HepG2 (cell line): ENCODE measurements around the gene RAD54L. TPM values are rescaled to one million over a fixed set of nuclear protein-coding genes. Genes with fewer than 3 reads are reported as not detected.

Source experiments
- ARID2 ChIP-seq: sonication (generic); formaldehyde crosslinking; IDR thresholded peaks from 2 replicates; pipeline ENCODE4 v1.8.1; 2022; ENCODE audit warnings: mild to moderate bottlenecking, missing genetic modification reagents, borderline replicate concordance
- ATM ChIP-seq: fragments of 450-650 bp; IDR thresholded peaks from 2 replicates; pipeline ENCODE4 v1.7.1; 2017; ENCODE audit warnings: mild to moderate bottlenecking, borderline replicate concordance
- BCL6 ChIP-seq: IDR thresholded peaks from 2 replicates; pipeline ENCODE4 v1.6.1; 2016; ENCODE audit warnings: missing genetic modification reagents, missing compliant biosample characterization
- CREB1 ChIP-seq, 2 experiments: fragments of 450-650 bp in 1 of 2; IDR thresholded peaks; 2 replicates each; pipeline ENCODE4 v1.6.1; 2016 to 2017; ENCODE audit warnings: control low read depth in 1 of 2, mild to moderate bottlenecking in 1 of 2, missing compliant biosample characterization in 1 of 2, missing genetic modification characterization in 1 of 2
- FOXM1 ChIP-seq: sonication (generic); formaldehyde crosslinking; IDR thresholded peaks from 2 replicates; pipeline ENCODE4 v1.5.0; 2020; ENCODE audit warnings: missing genetic modification reagents
- GPN1 ChIP-seq: sonication (generic); formaldehyde crosslinking; IDR thresholded peaks from 2 replicates; pipeline ENCODE4 v1.5.1; 2020; ENCODE audit warnings: missing genetic modification reagents, borderline replicate concordance
- HNRNPLL ChIP-seq: fragments of 200-400 bp; formaldehyde crosslinking; IDR thresholded peaks from 2 replicates; pipeline ENCODE4 v1.6.1; 2017; ENCODE audit warnings: mild to moderate bottlenecking, low read depth, low read length; ENCODE audit not compliant: poor library complexity, severe bottlenecking
- MAFF ChIP-seq: IDR thresholded peaks from 2 replicates; pipeline ENCODE4 v1.6.1; 2011; ENCODE audit warnings: low read depth, low read length, improper control_type of control experiment
- NFE2L2 ChIP-seq: fragments of 150-350 bp; IDR thresholded peaks from 2 replicates; pipeline ENCODE4 v1.6.1; 2014; ENCODE audit warnings: low read length
- PBX2 ChIP-seq: IDR thresholded peaks from 2 replicates; pipeline ENCODE4 v1.6.1; 2016; ENCODE audit warnings: control low read depth
- PHF21A ChIP-seq: sonication (generic); formaldehyde crosslinking; IDR thresholded peaks from 2 replicates; pipeline ENCODE4 v1.5.0; 2020; ENCODE audit warnings: mild to moderate bottlenecking, missing genetic modification reagents
- RBM22 ChIP-seq: fragments of 200-400 bp; formaldehyde crosslinking; optimal IDR thresholded peaks from 2 replicates; pipeline ENCODE3; 2017; ENCODE audit warnings: mild to moderate bottlenecking, low read length, moderate library complexity
- REPIN1 ChIP-seq: sonication (generic); formaldehyde crosslinking; IDR thresholded peaks from 2 replicates; pipeline ENCODE4 v1.8.0; 2022; ENCODE audit warnings: missing genetic modification reagents, low read depth, mild to moderate bottlenecking, borderline replicate concordance
- REXO4 ChIP-seq: sonication (generic); formaldehyde crosslinking; IDR thresholded peaks from 2 replicates; pipeline ENCODE4 v1.8.0; 2022; ENCODE audit warnings: missing genetic modification reagents, mild to moderate bottlenecking, borderline replicate concordance
- TIGD3 ChIP-seq: sonication (generic); formaldehyde crosslinking; IDR thresholded peaks from 2 replicates; pipeline ENCODE4 v1.5.1; 2020; ENCODE audit warnings: mild to moderate bottlenecking, missing genetic modification reagents, borderline replicate concordance
- TP53 ChIP-seq: sonication (generic); formaldehyde crosslinking; conservative IDR thresholded peaks from 2 replicates; pipeline ENCODE4 v1.4.0; 2020; ENCODE audit warnings: missing genetic modification reagents
- ZBTB43 ChIP-seq: sonication (generic); formaldehyde crosslinking; conservative IDR thresholded peaks from 2 replicates; pipeline ENCODE4 v1.4.0; 2020; ENCODE audit warnings: missing genetic modification reagents
- ZFP36L1 ChIP-seq: sonication (generic); formaldehyde crosslinking; IDR thresholded peaks from 2 replicates; pipeline ENCODE4 v1.8.0; 2022; ENCODE audit warnings: mild to moderate bottlenecking, missing genetic modification reagents, moderate library complexity
- ZMYM3 ChIP-seq: sonication (generic); formaldehyde crosslinking; IDR thresholded peaks from 2 replicates; pipeline ENCODE4 v1.5.1; 2020; ENCODE audit warnings: mild to moderate bottlenecking, missing genetic modification reagents
- ZNF260 ChIP-seq: sonication (generic); formaldehyde crosslinking; IDR thresholded peaks from 2 replicates; pipeline ENCODE4 v1.4.0; 2020; ENCODE audit warnings: missing genetic modification reagents, low read depth, mild to moderate bottlenecking, borderline replicate concordance
- ZNF484 ChIP-seq: sonication (generic); formaldehyde crosslinking; IDR thresholded peaks from 2 replicates; pipeline ENCODE4 v1.5.1; 2020; ENCODE audit warnings: mild to moderate bottlenecking, low read depth, missing genetic modification reagents, borderline replicate concordance
- ZNF503 ChIP-seq: sonication (generic); formaldehyde crosslinking; IDR thresholded peaks from 2 replicates; pipeline ENCODE4 v1.4.0; 2020; ENCODE audit warnings: missing genetic modification reagents
- ZNF562 ChIP-seq: sonication (generic); formaldehyde crosslinking; IDR thresholded peaks from 2 replicates; pipeline ENCODE4 v1.8.0; 2022; ENCODE audit warnings: missing genetic modification reagents, borderline replicate concordance
- ZNF589 ChIP-seq: sonication (generic); formaldehyde crosslinking; conservative IDR thresholded peaks from 2 replicates; pipeline ENCODE4 v1.8.0; 2022; ENCODE audit warnings: mild to moderate bottlenecking, moderate library complexity, missing genetic modification reagents
- ZNF616 ChIP-seq: sonication (generic); formaldehyde crosslinking; IDR thresholded peaks from 2 replicates; pipeline ENCODE4 v1.5.0; 2020; ENCODE audit warnings: low read depth, mild to moderate bottlenecking, missing genetic modification reagents
- polyA plus RNA-seq, 8 experiments: library from polyadenylated mRNA; depleted of rRNA in 3 of 8; stranded (reverse) in 7 of 8; unstranded in 1 of 8; fragments of >200 nt; fragmentation: Illumina TruSeq in 4 of 8; extraction: Trizol in 4 of 8; gene quantifications; 2 replicates each; pipeline versions ENCODE4 v1.2.1 to v1.2.3, GENCODE V29; 2011 to 2016; ENCODE audit warnings: low read depth in 4 of 8, missing spikeins in 1 of 8, mixed read lengths in 1 of 8; ENCODE audit not compliant: insufficient read depth in 1 of 8
- total RNA-seq, 5 experiments: library from RNA; depleted of rRNA; stranded (reverse); fragments of >200 nt; fragmentation: Illumina TruSeq; extraction: Trizol; gene quantifications; 2 replicates each; pipeline ENCODE4 v1.2.3, GENCODE V29; 2016; ENCODE audit warnings: low read depth in 1 of 5

The RAD54L gene
- total and polyA plus RNA-seq, 2 of the 13 experiments (the other 11 are each of a cell fraction or from before 2014, with no cell fraction given): 10.2 to 30.0 TPM

GRCh38 chr1:46247436-46248121 lies at the start of gene RAD54L (continued):
- no peak for TF ChIP-seq PBX2
- TF ChIP-seq ZNF484: no peak
- TF ChIP-seq ZNF260 (CRISPR knock-in tag): no peak
- TF ChIP-seq GPN1 (CRISPR knock-in tag): no peak
- TF ChIP-seq HNRNPLL: peak; percentile 54
- 0 out of 2 replicates have a peak, but pooled peaks have one; percentile 23 for TF ChIP-seq BCL6 (CRISPR knock-in tag)
- TF ChIP-seq ZFP36L1 (CRISPR knock-in tag): peak; percentile 95
- no peak for TF ChIP-seq FOXM1 (CRISPR knock-in tag)
- 0 out of 2 replicates have a peak, but pooled peaks have one; percentile 62 for TF ChIP-seq TP53 (CRISPR knock-in tag)
- no peak for TF ChIP-seq ARID2
- peak; percentile 94 for TF ChIP-seq ZNF589 (CRISPR knock-in tag)
- TF ChIP-seq RBM22: no peak
- no peak for TF ChIP-seq MAFF
- TF ChIP-seq TIGD3: no peak
- TF ChIP-seq ZNF616 (CRISPR knock-in tag): no peak
- no peak for TF ChIP-seq ATM
- 0 out of 2 replicates have a peak, but pooled peaks have one; percentile 17 for TF ChIP-seq ZBTB43 (CRISPR knock-in tag)
- TF ChIP-seq ZMYM3 (CRISPR knock-in tag): no peak
- peak; percentile 85; the same call in 1 of the 2 replicates for TF ChIP-seq REXO4 (CRISPR knock-in tag)
- no peak for TF ChIP-seq ZNF503
- peak; percentile 91 for TF ChIP-seq REPIN1
- peak; percentile 69 for TF ChIP-seq CREB1 (IDR thresholded peaks at IDR 0.05)
- peak; percentile 87 for TF ChIP-seq CREB1 (CRISPR knock-in tag; IDR thresholded peaks at IDR 0.05)
- TF ChIP-seq NFE2L2: no peak
- no peak; the same call in 1 of the 2 replicates for TF ChIP-seq ZNF562 (CRISPR knock-in tag)
- peak; percentile 78 for TF ChIP-seq PHF21A (CRISPR knock-in tag)
